Lower leg skin (tissue), 3 donors: ENCODE data around the gene DEDD2.

Experiments
- CTCF ChIP-seq, 3 donors: fragments of 450-650 bp; IDR thresholded peaks; one replicate each; pipeline ENCODE4 v1.5.1; 2016; ENCODE audit warnings: antibody characterized with exemption in 3 of 3, mild to moderate bottlenecking in 3 of 3, moderate library complexity in 2 of 3
- POLR2A ChIP-seq, 2 donors: fragments of 450-650 bp; IDR thresholded peaks; one replicate each; pipeline ENCODE4 v1.6.1; 2016 to 2017; ENCODE audit warnings: antibody characterized with exemption in 2 of 2, mild to moderate bottlenecking in 1 of 2, moderate library complexity in 1 of 2

GRCh38 chr19:42244347-42245220 lies 27.1 kb upstream of the DEDD2 start:
- no peak for TF ChIP-seq CTCF (IDR thresholded peaks at IDR 0.05)
- TF ChIP-seq POLR2A (IDR thresholded peaks at IDR 0.05): peak in 1 of 2 donors; percentile 27
